Erythroblast (primary cell): ENCODE measurements around the gene TMEM132C.

Experiments
- GATA1 ChIP-seq: IDR thresholded peaks from 2 replicates; pipeline ENCODE4 v1.6.1; 2011; ENCODE audit warnings: low read depth, mild to moderate bottlenecking, control low read depth, low read length, moderate library complexity
- POLR2A ChIP-seq: IDR thresholded peaks from 2 replicates; pipeline ENCODE4 v1.6.1; 2011; ENCODE audit warnings: mild to moderate bottlenecking, low read length

DNA sequence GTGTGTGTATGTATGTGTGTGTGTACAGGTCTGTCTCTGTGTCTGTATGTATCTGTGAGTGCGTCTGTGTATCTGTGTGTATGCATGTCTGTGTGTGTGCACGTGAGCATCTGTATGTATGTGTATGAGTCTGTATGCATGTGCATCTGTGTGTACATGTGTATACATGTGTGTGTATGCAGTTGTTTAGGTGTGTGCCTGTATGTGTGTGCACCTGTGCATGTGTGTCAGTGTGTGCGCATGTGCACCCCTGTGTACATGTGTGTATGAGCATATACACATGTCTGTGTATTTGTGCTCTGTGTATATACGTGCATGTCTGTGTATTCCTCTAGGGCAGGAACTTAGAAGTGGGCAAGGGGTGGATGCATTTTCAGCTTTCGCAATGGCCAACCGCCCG, 116.0 kb downstream of the TMEM132C start:
- no peak for TF ChIP-seq POLR2A
- no peak for TF ChIP-seq GATA1
